HG03196 (cell line): ENCODE measurements around the gene C19orf12.
"Not testable (repeated sequence)": the region's sequence is repeated elsewhere in the genome, so short reads cannot be mapped to it uniquely, and the experiment has no call there.

Source experiments
- ATAC-seq: cut with Tn5 transposase; IDR thresholded peaks from one replicate; pipeline ENCODE4 v1.9.1; 2021; ENCODE audit not compliant: unreplicated experiment

C19orf12 gene

GRCh38 chr19:29731331-29731850 is 16.3 kb upstream of the C19orf12 start:
- no peak for ATAC-seq

- ATAC-seq: no peak
Observed at GRCh38 chr19:29727906-29728305, 12.8 kb upstream of the C19orf12 start.

GRCh38 chr19:29724746-29725145 is 9.7 kb upstream of the C19orf12 start:
- ATAC-seq: no peak

GRCh38 chr19:29724102-29724641 is 9.1 kb upstream of the C19orf12 start:
- ATAC-seq: no peak

GRCh38 chr19:29717051-29717450 is 2.0 kb upstream of the C19orf12 start:
- no peak for ATAC-seq

GRCh38 chr19:29715701-29716581 is 880 bp upstream of the C19orf12 start:
- peak; percentile 5 for ATAC-seq

- ATAC-seq: no peak
Observed at GRCh38 chr19:29714371-29714952, 599 bp downstream of the C19orf12 start.

GRCh38 chr19:29712744-29713516 is 2.1 kb downstream of the C19orf12 start:
- ATAC-seq: no peak

- ATAC-seq: no peak
Observed at GRCh38 chr19:29711584-29712132, 3.4 kb downstream of the C19orf12 start.

GRCh38 chr19:29709440-29709798 is 5.6 kb downstream of the C19orf12 start:
- not testable (repeated sequence) for ATAC-seq

GRCh38 chr19:29708554-29709439 is 6.3 kb downstream of the C19orf12 start:
- ATAC-seq: no peak

- no peak for ATAC-seq
Observed at GRCh38 chr19:29706635-29707034, 8.4 kb downstream of the C19orf12 start.

- no peak for ATAC-seq
Observed at GRCh38 chr19:29705706-29706105, 9.4 kb downstream of the C19orf12 start.

GRCh38 chr19:29704562-29705558 is 10.2 kb downstream of the C19orf12 start:
- no peak for ATAC-seq

GRCh38 chr19:29702963-29703320 is 12.1 kb downstream of the C19orf12 start:
- no peak for ATAC-seq

- no peak for ATAC-seq
Observed at GRCh38 chr19:29702161-29702962, 12.7 kb downstream of the C19orf12 start.

GRCh38 chr19:29700498-29700897 is 14.6 kb downstream of the C19orf12 start:
- no peak for ATAC-seq

- ATAC-seq: no peak
Observed at GRCh38 chr19:29699861-29700260, 15.2 kb downstream of the C19orf12 start.
